GM12875 (cell line): ENCODE data around the gene PDPN.

Experiments used
- H3K4me3 ChIP-seq: one replicate; pipeline ENCODE4 v1.5.1; 2011; ENCODE audit warnings: low read depth, low read length, control low read depth
- CTCF ChIP-seq: IDR thresholded peaks from 2 replicates; pipeline ENCODE4 v1.5.1; 2011; ENCODE audit warnings: low read depth, mild to moderate bottlenecking, control low read depth, inconsistent platforms, low read length, moderate library complexity, borderline replicate concordance; ENCODE audit not compliant: insufficient read depth

PDPN gene

GRCh38 chr1:13666317-13666716 is 82.7 kb downstream of the PDPN start:
- no peak for TF ChIP-seq CTCF
- no peak overlapping the region for H3K4me3 ChIP-seq
